Thoracic aorta (tissue), 2 donors: ENCODE data around the gene TMEM244. TPM values are rescaled to one million over a fixed set of nuclear protein-coding genes. Genes with fewer than 3 reads are reported as not detected.
"Not testable (repeated sequence)": the region's sequence is repeated elsewhere in the genome, so short reads cannot be mapped to it uniquely, and the experiment has no call there.

Experiments used
- ATAC-seq: fragments of 150-250 bp; one replicate; pipeline ENCODE4 v1.8.0; 2017; ENCODE audit warnings: low read depth; ENCODE audit not compliant: insufficient number of reproducible peaks, low FRiP score
- DNase-seq: peaks from one replicate; pipeline ENCODE4 v3.0.0-alpha.2; 2020; ENCODE audit warnings: low spot score
- H3K27ac ChIP-seq, 2 donors: fragments of 200-600 bp; sonication (generic); 1 replicate in 1 of 2; 2 replicates in 1 of 2; pipeline ENCODE4 v1.5.1; 2016; ENCODE audit warnings: mild to moderate bottlenecking in 2 of 2, moderate library complexity in 2 of 2
- H3K27me3 ChIP-seq: fragments of 200-600 bp; sonication (generic); replicated peaks from 2 replicates; pipeline ENCODE4 v1.6.0; 2016; ENCODE audit warnings: mild to moderate bottlenecking; ENCODE audit not compliant: insufficient read depth
- H3K36me3 ChIP-seq: fragments of 200-600 bp; sonication (generic); one replicate; pipeline ENCODE4 v1.5.1; 2016
- H3K4me1 ChIP-seq, 2 donors: fragments of 200-600 bp; sonication (generic); 1 replicate in 1 of 2; 2 replicates in 1 of 2; pipeline versions ENCODE4 v1.5.1 to v1.6.0; 2016; ENCODE audit warnings: low read depth in 2 of 2, mild to moderate bottlenecking in 1 of 2; ENCODE audit not compliant: control insufficient read depth in 1 of 2
- H3K4me3 ChIP-seq: fragments of 200-600 bp; sonication (generic); 2 replicates; pipeline ENCODE4 v1.5.1; 2016; ENCODE audit warnings: mild to moderate bottlenecking
- H3K9me3 ChIP-seq: fragments of 200-600 bp; sonication (generic); 2 replicates; pipeline ENCODE4 v1.5.1; 2016
- CTCF ChIP-seq: fragments of 200-600 bp; sonication (generic); IDR thresholded peaks from one replicate; pipeline ENCODE4 v1.5.1; 2019; ENCODE audit warnings: antibody characterized with exemption
- total RNA-seq, 2 donors: library from RNA; depleted of rRNA; stranded (reverse); fragments of >200 nt; gene quantifications; one replicate each; pipeline versions ENCODE4 v1.1.0 to v1.2.3, GENCODE V29; 2016

Gene TMEM244
- total RNA-seq, 2 donors from 2014 or later: not detected

- no peaks in the 10 kb centered on the region for H3K27me3 ChIP-seq
- ATAC-seq (no peak), DNase-seq (no peak)
- H3K4me3 ChIP-seq: no peak overlapping the region
- no peaks in the 10 kb centered on the region for H3K4me1 ChIP-seq
- H3K27ac ChIP-seq: no peak overlapping the region
- H3K36me3 ChIP-seq: no peaks in the 10 kb centered on the region
- no peaks in the 10 kb centered on the region for H3K9me3 ChIP-seq
- TF ChIP-seq CTCF: no peak
Measured at GRCh38 chr6:129842881-129843409, 18.2 kb downstream of the TMEM244 start.

GRCh38 chr6:129842137-129842536 is 19.0 kb downstream of the TMEM244 start:
- no peak for TF ChIP-seq CTCF

GRCh38 chr6:129839562-129839961 is 21.6 kb downstream of the TMEM244 start:
- not testable (repeated sequence) for H3K27me3 ChIP-seq, H3K9me3 ChIP-seq, H3K4me3 ChIP-seq, DNase-seq, H3K36me3 ChIP-seq, H3K4me1 ChIP-seq, ATAC-seq, H3K27ac ChIP-seq

More at GRCh38 chr6:129842137-129842536, 19.0 kb downstream of the TMEM244 start:
- H3K4me1 ChIP-seq: no peaks in the 10 kb centered on the region
- H3K27ac ChIP-seq: no peak overlapping the region
- no peak for DNase-seq
- no peaks in the 10 kb centered on the region for H3K9me3 ChIP-seq
- H3K27me3 ChIP-seq: no peaks in the 10 kb centered on the region
- H3K36me3 ChIP-seq: no peaks in the 10 kb centered on the region
- ATAC-seq: no peak
- H3K4me3 ChIP-seq: no peak overlapping the region

GRCh38 chr6:129835691-129836090 is 25.4 kb downstream of the TMEM244 start:
- Histone ChIP-seq H3K27me3 (no peaks in the 10 kb centered on the region), H3K27ac (no peak overlapping the region), H3K36me3 (no peaks in the 10 kb centered on the region), H3K4me1 (no peaks in the 10 kb centered on the region), H3K4me3 (no peak overlapping the region), H3K9me3 (no peaks in the 10 kb centered on the region)
- no peak for DNase-seq
- ATAC-seq: no peak
- no peak for TF ChIP-seq CTCF

GRCh38 chr6:129832299-129832698 is 28.8 kb downstream of the TMEM244 start:
- Histone ChIP-seq H3K4me1 (no peaks in the 10 kb centered on the region), H3K36me3 (no peaks in the 10 kb centered on the region), H3K27ac (no peak overlapping the region), H3K9me3 (no peaks in the 10 kb centered on the region), H3K27me3 (no peaks in the 10 kb centered on the region), H3K4me3 (no peak overlapping the region)
- ATAC-seq: no peak
- TF ChIP-seq CTCF: no peak
- no peak for DNase-seq

- no peak for TF ChIP-seq CTCF
- H3K4me1 ChIP-seq: no peaks in the 10 kb centered on the region
- H3K27ac ChIP-seq: no peak overlapping the region
- ATAC-seq: no peak
- no peak overlapping the region for H3K4me3 ChIP-seq
- H3K27me3 ChIP-seq: no peaks in the 10 kb centered on the region
- DNase-seq: no peak
- H3K36me3 ChIP-seq: no peaks in the 10 kb centered on the region
- H3K9me3 ChIP-seq: no peaks in the 10 kb centered on the region
Measured at GRCh38 chr6:129828229-129828628, 32.9 kb downstream of the TMEM244 start.
